GM12865 (cell line): ENCODE data around the gene LAMA2.

Experiments
- DNase-seq: peaks from one replicate; pipeline ENCODE4 v3.0.0; 2010; ENCODE audit warnings: low read depth
- H3K4me3 ChIP-seq: 2 replicates; pipeline ENCODE4 v1.5.1; 2011; ENCODE audit warnings: mild to moderate bottlenecking, low read depth, low read length, control low read depth
- TF ChIP-seq, protein P1 (sequence below): IDR thresholded peaks from 2 replicates; pipeline ENCODE4 v1.5.1; 2011; ENCODE audit warnings: low read length, control low read depth, low read depth, inconsistent platforms; ENCODE audit not compliant: insufficient read depth; ENCODE audit errors: missing control alignments

LAMA2 gene

DNA sequence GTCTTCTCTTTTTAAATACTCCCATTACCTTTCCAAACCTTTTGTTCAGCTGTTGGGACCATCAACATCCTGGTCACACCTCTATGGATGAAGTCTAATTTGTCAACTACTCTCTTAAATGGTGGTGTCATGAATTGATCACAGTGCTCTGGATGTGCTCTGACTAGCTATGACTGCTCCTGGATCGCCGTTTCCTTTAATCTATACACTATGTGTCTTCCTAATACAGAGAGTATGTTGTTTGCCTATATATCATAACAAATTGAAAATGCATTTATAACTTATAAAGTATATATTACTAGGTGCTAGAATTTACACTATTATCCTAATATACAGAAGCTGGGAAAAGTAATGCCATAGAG lies 357.5 kb downstream of the LAMA2 start:
- H3K4me3 ChIP-seq, result no peak overlapping the region
- TF ChIP-seq, protein P1, sequence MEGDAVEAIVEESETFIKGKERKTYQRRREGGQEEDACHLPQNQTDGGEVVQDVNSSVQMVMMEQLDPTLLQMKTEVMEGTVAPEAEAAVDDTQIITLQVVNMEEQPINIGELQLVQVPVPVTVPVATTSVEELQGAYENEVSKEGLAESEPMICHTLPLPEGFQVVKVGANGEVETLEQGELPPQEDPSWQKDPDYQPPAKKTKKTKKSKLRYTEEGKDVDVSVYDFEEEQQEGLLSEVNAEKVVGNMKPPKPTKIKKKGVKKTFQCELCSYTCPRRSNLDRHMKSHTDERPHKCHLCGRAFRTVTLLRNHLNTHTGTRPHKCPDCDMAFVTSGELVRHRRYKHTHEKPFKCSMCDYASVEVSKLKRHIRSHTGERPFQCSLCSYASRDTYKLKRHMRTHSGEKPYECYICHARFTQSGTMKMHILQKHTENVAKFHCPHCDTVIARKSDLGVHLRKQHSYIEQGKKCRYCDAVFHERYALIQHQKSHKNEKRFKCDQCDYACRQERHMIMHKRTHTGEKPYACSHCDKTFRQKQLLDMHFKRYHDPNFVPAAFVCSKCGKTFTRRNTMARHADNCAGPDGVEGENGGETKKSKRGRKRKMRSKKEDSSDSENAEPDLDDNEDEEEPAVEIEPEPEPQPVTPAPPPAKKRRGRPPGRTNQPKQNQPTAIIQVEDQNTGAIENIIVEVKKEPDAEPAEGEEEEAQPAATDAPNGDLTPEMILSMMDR, result no peak
- DNase-seq, result no peak

DNA sequence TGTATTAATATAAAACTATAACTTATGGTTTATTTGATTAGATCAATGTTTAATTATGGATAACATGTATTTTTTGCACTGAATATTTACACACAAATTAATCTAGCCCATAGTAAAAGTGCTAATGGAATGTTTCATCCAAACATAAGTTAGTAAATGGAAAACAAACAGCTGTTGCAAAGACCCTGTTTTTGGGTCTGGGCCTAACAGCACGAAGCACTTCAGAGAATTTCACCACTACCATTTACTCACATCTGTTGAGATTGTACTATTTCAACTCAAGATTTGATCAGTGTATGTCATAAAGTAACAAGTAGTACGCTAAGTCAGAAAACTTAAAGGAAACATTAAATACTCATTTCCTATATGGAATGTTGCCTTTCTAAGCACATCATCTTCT lies 359.6 kb downstream of the LAMA2 start:
- no peak overlapping the region for H3K4me3 ChIP-seq
- DNase-seq, result no peak
- TF ChIP-seq, protein P1, result no peak

DNA sequence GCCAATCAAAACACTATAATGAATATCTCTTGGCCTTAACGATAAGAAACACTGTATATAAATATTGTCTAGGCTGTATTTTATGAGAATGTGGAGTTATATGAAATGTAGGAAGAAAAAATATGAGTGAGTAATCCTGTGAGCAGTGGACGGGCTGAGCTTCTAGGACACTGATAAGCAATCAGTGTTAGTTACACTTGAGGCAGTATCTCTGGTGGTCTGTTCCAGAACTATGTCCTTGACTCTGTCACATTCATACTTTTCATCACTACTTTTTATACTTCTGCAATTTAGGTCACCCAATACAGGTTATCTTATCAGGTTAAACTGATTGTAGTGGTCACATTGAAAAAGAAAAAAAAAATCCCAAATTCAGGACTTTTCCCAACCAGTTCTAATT lies 360.4 kb downstream of the LAMA2 start:
- DNase-seq, result no peak
- TF ChIP-seq, protein P1, result no peak
- H3K4me3 ChIP-seq, result no peak overlapping the region

DNA sequence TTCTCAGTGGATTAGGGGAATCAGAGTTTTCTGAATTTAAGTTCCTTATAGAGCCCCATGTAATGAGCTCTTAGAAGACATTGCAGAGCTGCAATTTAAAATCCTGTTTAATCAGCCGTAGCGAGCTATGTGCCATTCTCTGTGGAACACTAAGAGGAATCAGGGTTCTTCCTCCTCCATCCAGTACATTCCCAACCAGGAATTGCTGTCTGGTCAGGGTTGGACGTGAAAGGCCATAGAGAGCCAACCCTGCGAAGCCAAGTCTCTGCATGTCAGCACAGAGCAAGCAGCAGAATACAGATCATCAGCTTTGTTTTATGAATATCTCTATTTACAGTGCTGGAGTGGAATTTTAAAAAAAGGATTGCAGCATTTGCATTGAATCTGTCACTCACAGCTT lies 366.0 kb downstream of the LAMA2 start:
- H3K4me3 ChIP-seq, result no peak overlapping the region
- no peak for DNase-seq
- TF ChIP-seq, protein P1, result no peak

DNA sequence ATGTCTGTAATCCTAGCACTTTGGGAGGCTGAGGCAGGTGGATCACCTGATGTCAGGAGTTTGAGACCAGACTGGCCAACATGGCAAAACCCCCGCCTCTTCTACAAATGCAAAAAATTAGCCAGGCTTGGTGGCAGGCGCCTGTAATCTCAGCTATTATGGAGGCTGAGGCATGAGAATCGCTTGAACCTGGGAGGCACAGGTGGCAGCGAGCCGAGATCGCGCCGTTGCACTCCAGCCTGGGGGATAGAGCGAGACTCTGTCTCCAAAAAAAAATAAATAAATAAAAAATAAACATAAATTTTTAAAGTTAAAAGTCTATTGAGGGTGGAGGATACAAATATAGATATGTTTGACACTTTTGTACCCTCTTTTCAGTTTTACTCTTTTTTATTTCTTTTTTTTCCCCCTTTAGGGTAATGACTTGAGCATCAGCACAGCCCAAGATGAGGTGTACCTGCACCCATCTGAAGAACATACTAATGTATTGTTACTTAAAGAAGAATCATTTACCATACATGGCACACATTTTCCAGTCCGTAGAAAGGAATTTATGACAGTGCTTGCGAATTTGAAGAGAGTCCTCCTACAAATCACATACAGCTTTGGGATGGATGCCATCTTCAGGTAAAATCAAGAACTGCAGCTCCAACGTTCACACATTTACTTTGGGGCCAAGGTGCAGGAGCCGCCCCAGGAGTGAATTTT lies 368.9 kb downstream of the LAMA2 start:
- H3K4me3 ChIP-seq, result no peak overlapping the region
- DNase-seq, result peak; percentile 74
- TF ChIP-seq, protein P1, result peak; percentile 72

DNA sequence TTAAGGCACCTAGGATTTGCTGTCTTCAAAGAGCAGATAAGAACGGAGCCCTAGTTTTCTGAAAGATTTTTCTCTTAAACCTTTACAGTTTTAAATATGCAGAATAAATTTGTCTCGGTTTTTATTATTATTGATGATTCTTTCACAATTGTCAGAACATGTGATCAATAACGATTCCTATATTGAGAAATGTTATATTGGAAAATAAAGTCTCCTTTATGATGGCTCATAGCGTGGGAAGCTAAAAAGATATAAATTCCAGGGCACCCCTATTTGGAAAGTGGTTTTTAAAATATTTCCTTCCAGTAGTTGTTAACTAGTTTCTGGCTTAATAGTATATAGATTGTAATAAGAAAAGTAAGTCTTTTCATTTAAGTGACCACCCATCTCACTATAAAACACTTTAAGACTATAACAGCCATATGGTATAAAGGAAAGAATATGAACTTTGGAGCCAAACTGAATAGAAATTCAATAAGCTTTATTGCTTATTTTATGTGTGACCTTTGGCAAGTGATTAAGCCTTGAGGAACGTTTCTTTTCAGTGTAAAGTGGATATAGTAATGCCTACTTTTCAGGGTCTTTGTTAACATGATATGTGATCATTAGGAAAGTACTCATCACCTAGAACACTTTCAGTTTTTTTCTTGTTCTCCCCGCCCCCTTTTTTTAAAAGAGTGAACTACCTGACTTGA lies 369.6 kb downstream of the LAMA2 start:
- TF ChIP-seq, protein P1, result no peak
- H3K4me3 ChIP-seq, result no peak overlapping the region
- no peak for DNase-seq
